Mucosa of descending colon (tissue), 3 donors: Measurements from ENCODE around the gene NUP85. TPM values are rescaled to one million over a fixed set of nuclear protein-coding genes. Genes with fewer than 3 reads are reported as not detected.

Experiments used
- ATAC-seq: fragments of 200-7000 bp; cut with Tn5 transposase; one replicate; pipeline ENCODE4 v1.9.1; 2020; ENCODE audit warnings: mild to moderate bottlenecking, moderate library complexity
- DNase-seq, 3 donors: peaks; one replicate each; pipeline ENCODE4 v3.0.0-alpha.2; 2020
- H3K36me3 ChIP-seq: fragments of 200-600 bp; one replicate; pipeline ENCODE4 v1.8.0; 2021; ENCODE audit warnings: low read depth, mild to moderate bottlenecking
- H3K4me1 ChIP-seq: fragments of 200-600 bp; one replicate; pipeline ENCODE4 v1.8.0; 2021; ENCODE audit warnings: low read depth, mild to moderate bottlenecking
- H3K4me3 ChIP-seq: fragments of 200-600 bp; one replicate; pipeline ENCODE4 v1.8.0; 2021; ENCODE audit warnings: mild to moderate bottlenecking
- H3K9me3 ChIP-seq: fragments of 200-600 bp; one replicate; pipeline ENCODE4 v1.8.0; 2021; ENCODE audit warnings: mild to moderate bottlenecking
- CTCF ChIP-seq: fragments of 200-600 bp; IDR thresholded peaks from one replicate; pipeline ENCODE4 v1.8.0; 2022; ENCODE audit warnings: antibody characterized with exemption, mild to moderate bottlenecking
- intact Hi-C, 2 donors: fragments of 100-400 bp; cut with DNase I in 1 of 2; cut with micrococcal nuclease in 1 of 2; formaldehyde crosslinking; loops; one replicate each; pipeline versions ENCODE4 v1.11.0 to v1.11.1; 2022; cut with DNase I, micrococcal nuclease
- total RNA-seq, 3 donors: library from RNA; stranded (reverse); fragmentation: NEBNext Ultra II Directional in 2 of 3; extraction: Animal tissue kit (Norgen Biotek cat#: 25700) in 2 of 3; gene quantifications; one replicate each; pipeline versions ENCODE4 v1.2.1 to v1.2.4, GENCODE V29; 2021 to 2023
- donor health status: DM: no; HTN: no; CAD: no; lungs with moderate emphysema.
- donor health status: DM: no; HTN: no; CAD: no.
- donor health status: DM: no; HTN: yes; CAD: no.

NUP85 gene
- total RNA-seq, 3 donors from 2014 or later, result 48.4 to 63.4 (median 62.2) TPM

- TF ChIP-seq CTCF, result no peak
- peaks cover 22% of the 10 kb centered on the region for H3K4me1 ChIP-seq
Measured at GRCh38 chr17:75269844-75270217, 64.4 kb downstream of the NUP85 start.

GRCh38 chr17:75270218-75270965 lies 64.9 kb downstream of the NUP85 start:
- intact Hi-C loops, result no loop called here
- no peak for TF ChIP-seq CTCF
- ATAC-seq (peak; percentile 65), DNase-seq (peak; percentile 71 to 85 (median 80))
- Histone ChIP-seq H3K4me3 (peak overlapping the region; percentile 59), H3K36me3 (peaks cover 8% of the 10 kb centered on the region), H3K4me1 (peaks cover 22% of the 10 kb centered on the region), H3K9me3 (no peaks in the 10 kb centered on the region)

More at GRCh38 chr17:75269844-75270217, 64.4 kb downstream of the NUP85 start:
- intact Hi-C loops, result no loop called here
- no peak overlapping the region for H3K4me3 ChIP-seq
- DNase-seq, result no peak
- H3K36me3 ChIP-seq, result peaks cover 8% of the 10 kb centered on the region
- H3K9me3 ChIP-seq, result no peaks in the 10 kb centered on the region
- no peak for ATAC-seq

GRCh38 chr17:75270966-75271232 lies 65.4 kb downstream of the NUP85 start, which contains the start of gene MIF4GD:
TSS of gene MIF4GD (minus strand) at chr17:75271231. CDS start at chr17:75270195, 1,036 bp downstream.
- Histone ChIP-seq H3K4me3 (peak within 1 kb of the TSS; percentile 59), H3K36me3 (peaks cover 8% of the 10 kb centered on the region), H3K9me3 (no peaks in the 10 kb centered on the region), H3K4me1 (peaks cover 22% of the 10 kb centered on the region)
- DNase-seq (no peak), ATAC-seq (no peak)
- TF ChIP-seq CTCF, result no peak
- intact Hi-C loops, result no loop called here

GRCh38 chr17:75271233-75271954 lies 65.9 kb downstream of the NUP85 start:
- Histone ChIP-seq H3K4me3 (peak overlapping the region; percentile 59), H3K9me3 (no peaks in the 10 kb centered on the region), H3K36me3 (peaks cover 8% of the 10 kb centered on the region), H3K4me1 (peaks cover 22% of the 10 kb centered on the region)
- intact Hi-C loops, result no loop called here
- peak; percentile 86 for ATAC-seq
- TF ChIP-seq CTCF, result peak; percentile 97
- peak; percentile 86 to 91 (median 89) for DNase-seq

- DNase-seq, result no peak
- intact Hi-C loops, result no loop called here
- TF ChIP-seq CTCF, result no peak
Measured at GRCh38 chr17:75271955-75272847, 66.7 kb downstream of the NUP85 start.

More at GRCh38 chr17:75271955-75272847, 66.7 kb downstream of the NUP85 start:
- no peaks in the 10 kb centered on the region for H3K36me3 ChIP-seq
- no peak for ATAC-seq
- H3K4me1 ChIP-seq, result peaks cover 18% of the 10 kb centered on the region
- H3K9me3 ChIP-seq, result no peaks in the 10 kb centered on the region
- peak overlapping the region; percentile 59 for H3K4me3 ChIP-seq
